HCT116 (cell line): Measurements from ENCODE around the gene RAD51AP1. TPM values are rescaled to one million over a fixed set of nuclear protein-coding genes. Genes with fewer than 3 reads are reported as not detected.

Experiments
- ATAC-seq: fragments of 200-7000 bp; cut with Tn5 transposase; 2 replicates; pipeline ENCODE4 v1.9.1; 2020; ENCODE audit warnings: mild to moderate bottlenecking, moderate library complexity
- BruUV-seq: library from RNA; stranded (reverse); fragments of 400-500 nt; replicated peaks from 2 replicates; lab custom pipeline; 2021; lab: Mats Ljungman, UMichigan
- CTCF ChIA-PET: fragments of 300-600 bp; sonication (Branson Sonifier 250); formaldehyde crosslinking; loops from one replicate; lab custom pipeline; 2021; ENCODE audit warnings: antibody characterized with exemption; lab: Charles Lee
- POLR2A ChIA-PET: fragments of 300-600, 350-600 bp; sonication (Branson Sonifier 250); formaldehyde crosslinking; loops from one replicate; lab custom pipeline; 2021; ENCODE audit warnings: antibody characterized with exemption; lab: Charles Lee
- RAD21 ChIA-PET, 2 experiments: fragments of 300-600 bp; sonication (Branson Sonifier 250); formaldehyde crosslinking; loops; one replicate each; lab custom pipeline; 2023; ENCODE audit warnings: low total read pairs in 2 of 2; ENCODE audit not compliant: uncharacterized antibody in 2 of 2, unreplicated experiment in 2 of 2, low non-redundant PET in 1 of 2; lab: Charles Lee
- DNase-seq: peaks from one replicate; pipeline ENCODE4 v3.0.0-alpha.2; 2010; ENCODE audit warnings: low read depth, low spot score
- H2AFZ ChIP-seq: fragments of 200-600 bp; shearing (Covaris generic), sonication (generic); 2 replicates; pipeline ENCODE4 v1.6.1; 2017; ENCODE audit warnings: low read depth, mixed run types, mixed read lengths, antibody characterized with exemption, low read length; ENCODE audit not compliant: poor library complexity, severe bottlenecking
- H3K27ac ChIP-seq: 2 replicates; pipeline ENCODE4 v1.5.1; 2012; ENCODE audit warnings: low read depth, low read length
- H3K27me3 ChIP-seq: fragments of 200-600 bp; sonication (generic); 2 replicates; pipeline ENCODE4 v1.6.1; 2016; ENCODE audit warnings: mixed run types, low read length, mixed read lengths; ENCODE audit not compliant: insufficient read depth
- H3K36me3 ChIP-seq, 2 experiments: fragments of 200-500 bp in 1 of 2; fragments of 200-600 bp in 1 of 2; sonication (Bioruptor generic) in 1 of 2; sonication (generic) in 1 of 2; 2 replicates each; pipeline versions ENCODE4 v1.5.1 to v1.6.1; 2014 to 2016; ENCODE audit warnings: low read length in 2 of 2, inconsistent platforms in 1 of 2, mixed read lengths in 1 of 2, mixed run types in 1 of 2; ENCODE audit not compliant: insufficient read depth in 2 of 2, control insufficient read depth in 1 of 2
- H3K4me1 ChIP-seq, 2 experiments: fragments of 200-600 bp in 1 of 2; sonication (generic) in 1 of 2; 2 replicates each; pipeline versions ENCODE4 v1.5.1 to v1.6.1; 2012 to 2017; ENCODE audit warnings: low read length in 2 of 2, inconsistent platforms in 1 of 2, mild to moderate bottlenecking in 1 of 2, mixed read lengths in 1 of 2, mixed run types in 1 of 2, moderate library complexity in 1 of 2; ENCODE audit not compliant: insufficient read depth in 2 of 2, control insufficient read depth in 1 of 2
- H3K4me2 ChIP-seq: fragments of 200-600 bp; sonication (generic); 2 replicates; pipeline ENCODE4 v1.6.1; 2017; ENCODE audit warnings: mixed run types, low read length, mixed read lengths
- H3K4me3 ChIP-seq, 2 experiments: fragments of 200-600 bp in 1 of 2; sonication (generic) in 1 of 2; replicated peaks in 1 of 2; 2 replicates each; pipeline ENCODE4 v1.5.1; 2011 to 2016; ENCODE audit warnings: low read length in 2 of 2, control low read depth in 1 of 2, low read depth in 1 of 2, mild to moderate bottlenecking in 1 of 2, mixed read lengths in 1 of 2, mixed run types in 1 of 2
- H3K79me2 ChIP-seq: fragments of 200-600 bp; sonication (generic); 2 replicates; pipeline ENCODE4 v1.6.1; 2017; ENCODE audit warnings: mild to moderate bottlenecking, mixed run types, low read length, moderate library complexity, mixed read lengths; ENCODE audit not compliant: insufficient read depth
- H3K9ac ChIP-seq: fragments of 200-600 bp; sonication (generic); 2 replicates; pipeline ENCODE4 v1.6.1; 2016; ENCODE audit warnings: low read length, mixed read lengths
- H3K9me2 ChIP-seq: fragments of 200-600 bp; sonication (generic), shearing (Covaris generic); 2 replicates; pipeline ENCODE4 v1.6.1; 2017; ENCODE audit warnings: mixed run types, mild to moderate bottlenecking, moderate library complexity; ENCODE audit not compliant: insufficient read depth
- H3K9me3 ChIP-seq, 2 experiments: fragments of 200-500 bp in 1 of 2; fragments of 200-600 bp in 1 of 2; sonication (Bioruptor generic) in 1 of 2; sonication (generic) in 1 of 2; 2 replicates each; pipeline ENCODE4 v1.6.1; 2014 to 2017; ENCODE audit warnings: low read length in 2 of 2, mixed read lengths in 2 of 2, inconsistent platforms in 1 of 2, low read depth in 1 of 2, mild to moderate bottlenecking in 1 of 2, mixed run types in 1 of 2, moderate library complexity in 1 of 2; ENCODE audit not compliant: control insufficient read depth in 1 of 2, insufficient read depth in 1 of 2
- H4K20me1 ChIP-seq: fragments of 200-600 bp; sonication (generic), shearing (Covaris generic); 2 replicates; pipeline ENCODE4 v1.6.1; 2017; ENCODE audit warnings: mixed run types, mild to moderate bottlenecking, moderate library complexity; ENCODE audit not compliant: insufficient read depth
- CBX3 ChIP-seq: IDR thresholded peaks from 2 replicates; pipeline ENCODE4 v1.6.1; 2012; ENCODE audit warnings: low read depth
- EGR1 ChIP-seq: IDR thresholded peaks from 2 replicates; pipeline ENCODE4 v1.6.1; 2012; ENCODE audit warnings: low read depth
- EZH2 ChIP-seq: fragments of 200-600 bp; sonication (generic); IDR thresholded peaks from 2 replicates; pipeline ENCODE4 v1.6.1; 2017; ENCODE audit warnings: antibody characterized with exemption, mixed run types
- EZH2phosphoT487 ChIP-seq: fragments of 200-600 bp; IDR thresholded peaks from 2 replicates; pipeline ENCODE4 v1.6.1; 2018; ENCODE audit warnings: antibody characterized with exemption, borderline replicate concordance
- FOSL1 ChIP-seq: IDR thresholded peaks from 2 replicates; pipeline ENCODE4 v1.6.1; 2012; ENCODE audit warnings: low read depth
- JUND ChIP-seq: IDR thresholded peaks from 2 replicates; pipeline ENCODE4 v1.6.1; 2012
- MAX ChIP-seq: IDR thresholded peaks from 2 replicates; pipeline ENCODE4 v1.6.1; 2012
- POLR2A ChIP-seq: IDR thresholded peaks from 2 replicates; pipeline ENCODE4 v1.7.0; 2011; ENCODE audit warnings: borderline replicate concordance; ENCODE audit not compliant: insufficient read depth, insufficient read length; ENCODE audit errors: extremely low read depth
- SIN3A ChIP-seq: IDR thresholded peaks from 2 replicates; pipeline ENCODE4 v1.6.1; 2012; ENCODE audit warnings: low read depth
- SP1 ChIP-seq: IDR thresholded peaks from 2 replicates; pipeline ENCODE4 v1.6.1; 2012; ENCODE audit warnings: low read depth
- SRF ChIP-seq: IDR thresholded peaks from 2 replicates; pipeline ENCODE4 v1.6.1; 2012; ENCODE audit warnings: low read depth
- ZBTB33 ChIP-seq: IDR thresholded peaks from 2 replicates; pipeline ENCODE4 v1.6.1; 2011; ENCODE audit warnings: mild to moderate bottlenecking, low read length, moderate library complexity; ENCODE audit not compliant: insufficient replicate concordance; ENCODE audit errors: extremely low read depth
- ZFX ChIP-seq: fragments of 450-650 bp; IDR thresholded peaks from 2 replicates; pipeline ENCODE4 v1.6.1; 2017
- ZNF274 ChIP-seq: fragments of 200-500 bp; sonication (Bioruptor generic); IDR thresholded peaks from 2 replicates; pipeline ENCODE4 v1.6.1; 2014; ENCODE audit warnings: mild to moderate bottlenecking, low read depth, low read length, inconsistent platforms
- intact Hi-C: fragments of 100-400 bp; cut with micrococcal nuclease; formaldehyde crosslinking; loops from 2 replicates; pipeline ENCODE4 v1.10.0; 2022
- total RNA-seq: library from RNA; stranded (reverse); gene quantifications from one replicate; pipeline ENCODE4 v1.2.1, GENCODE V29; 2021; ENCODE audit not compliant: unreplicated experiment
- TF ChIP-seq, protein P1 (sequence below), 3 experiments: fragments of 200-600 bp in 1 of 3; sonication (generic) in 1 of 3; IDR thresholded peaks in 2 of 3; conservative IDR thresholded peaks in 1 of 3; 2 replicates each; pipeline ENCODE4 v1.5.1; 2012 to 2017; ENCODE audit warnings: low read depth in 2 of 3, low read length in 2 of 3, antibody characterized with exemption in 1 of 3, borderline replicate concordance in 1 of 3, control low read depth in 1 of 3, mild to moderate bottlenecking in 1 of 3, mixed read lengths in 1 of 3, mixed run types in 1 of 3, moderate library complexity in 1 of 3; ENCODE audit not compliant: insufficient read depth in 1 of 3

Gene RAD51AP1
- total RNA-seq, 1 experiment from 2014 or later = 28.2 TPM

GRCh38 chr12:4490973-4491372 is 47.7 kb upstream of the RAD51AP1 start (continued):
- TF ChIP-seq, protein P1, sequence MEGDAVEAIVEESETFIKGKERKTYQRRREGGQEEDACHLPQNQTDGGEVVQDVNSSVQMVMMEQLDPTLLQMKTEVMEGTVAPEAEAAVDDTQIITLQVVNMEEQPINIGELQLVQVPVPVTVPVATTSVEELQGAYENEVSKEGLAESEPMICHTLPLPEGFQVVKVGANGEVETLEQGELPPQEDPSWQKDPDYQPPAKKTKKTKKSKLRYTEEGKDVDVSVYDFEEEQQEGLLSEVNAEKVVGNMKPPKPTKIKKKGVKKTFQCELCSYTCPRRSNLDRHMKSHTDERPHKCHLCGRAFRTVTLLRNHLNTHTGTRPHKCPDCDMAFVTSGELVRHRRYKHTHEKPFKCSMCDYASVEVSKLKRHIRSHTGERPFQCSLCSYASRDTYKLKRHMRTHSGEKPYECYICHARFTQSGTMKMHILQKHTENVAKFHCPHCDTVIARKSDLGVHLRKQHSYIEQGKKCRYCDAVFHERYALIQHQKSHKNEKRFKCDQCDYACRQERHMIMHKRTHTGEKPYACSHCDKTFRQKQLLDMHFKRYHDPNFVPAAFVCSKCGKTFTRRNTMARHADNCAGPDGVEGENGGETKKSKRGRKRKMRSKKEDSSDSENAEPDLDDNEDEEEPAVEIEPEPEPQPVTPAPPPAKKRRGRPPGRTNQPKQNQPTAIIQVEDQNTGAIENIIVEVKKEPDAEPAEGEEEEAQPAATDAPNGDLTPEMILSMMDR (IDR thresholded peaks at IDR 0.05 in 2 of 3, conservative IDR thresholded peaks at IDR 0.05 in 1 of 3; ENCODE audit: borderline replicate concordance in 1 of 3, insufficient read depth in 1 of 3, low read depth in 2 of 3, low read length in 2 of 3) = no peak
- TF ChIP-seq EGR1 = no peak

DNA sequence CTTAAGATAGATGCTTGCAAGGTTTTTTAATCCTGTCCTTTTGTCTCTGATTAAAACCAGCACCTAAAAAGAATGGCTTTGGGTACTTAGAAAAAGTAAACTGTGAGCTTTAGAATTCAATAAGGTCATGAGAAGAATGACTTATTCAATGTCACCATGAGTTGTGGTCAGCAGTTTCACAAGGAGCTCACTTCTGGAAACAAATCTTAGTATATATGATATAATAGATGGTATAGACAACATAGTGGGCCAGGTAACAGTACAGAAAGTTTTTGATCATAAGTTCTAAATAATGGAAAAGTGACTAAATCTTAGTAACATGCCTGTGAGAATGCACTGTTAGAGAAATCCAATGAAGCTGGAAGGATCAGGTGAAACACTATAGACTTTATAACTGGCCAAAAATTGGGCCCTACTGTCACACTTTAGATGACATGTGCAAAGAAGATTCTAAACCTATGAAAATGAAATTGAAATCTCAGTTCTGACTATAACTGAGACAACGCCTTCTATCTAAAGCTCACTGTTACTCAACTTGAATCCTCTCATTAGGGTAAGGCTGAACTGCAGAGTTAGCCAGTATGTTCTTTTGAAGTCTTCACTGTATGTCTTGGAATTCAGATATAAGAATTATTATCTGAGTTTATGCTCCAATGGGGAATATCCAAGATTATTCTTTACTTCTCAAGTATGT is 42.4 kb upstream of the RAD51AP1 start:
- H3K36me3 ChIP-seq = peaks cover 4 to 7% of the 10 kb centered on the region in 2 experiments; a peak in 1 of 4 replicates
- no peak overlapping the region for H3K4me2 ChIP-seq
- H3K9me3 ChIP-seq = no peaks in the 10 kb centered on the region
- no peak overlapping the region for H3K27ac ChIP-seq
- POLR2A ChIA-PET = no interaction called here
- no peak overlapping the region for H3K9ac ChIP-seq
- no peak overlapping the region for H2AFZ ChIP-seq
- intact Hi-C loops = no loop called here
- TF ChIP-seq ZNF274 = no peak
- TF ChIP-seq MAX = no peak
- no peak for TF ChIP-seq JUND
- TF ChIP-seq ZBTB33 = no peak
- no peak for TF ChIP-seq CBX3
- no peak for TF ChIP-seq SIN3A
- no peak for TF ChIP-seq SP1
- no peak for TF ChIP-seq FOSL1
- TF ChIP-seq SRF = no peak
- TF ChIP-seq EGR1 = no peak
- no peak for TF ChIP-seq EZH2
- no peak for TF ChIP-seq EZH2phosphoT487
- no peak for TF ChIP-seq POLR2A
- no peak for TF ChIP-seq ZFX
- TF ChIP-seq, protein P1 (IDR thresholded peaks at IDR 0.05 in 2 of 3, conservative IDR thresholded peaks at IDR 0.05 in 1 of 3; ENCODE audit: borderline replicate concordance in 1 of 3, insufficient read depth in 1 of 3, low read depth in 2 of 3, low read length in 2 of 3) = no peak
- no peaks in the 10 kb centered on the region for H4K20me1 ChIP-seq
- H3K9me2 ChIP-seq = no peaks in the 10 kb centered on the region
- BruUV-seq = no TSS peak
- DNase-seq = no peak
- no peak for ATAC-seq
- H3K4me1 ChIP-seq = no peaks in the 10 kb centered on the region
- no peaks in the 10 kb centered on the region for H3K27me3 ChIP-seq
- CTCF ChIA-PET = no interaction called here
- RAD21 ChIA-PET = no interaction called here
- H3K79me2 ChIP-seq = no peaks in the 10 kb centered on the region
- H3K4me3 ChIP-seq = no peak overlapping the region
